Measurements from ENCODE around the gene S100A14. TPM values are rescaled to one million over a fixed set of nuclear protein-coding genes. Genes with fewer than 3 reads are reported as not detected.

The S100A14 gene
- total and polyA plus RNA-seq, 9 of the 15 experiments (the other 6 are each of a cell fraction or from before 2014, with no cell fraction given), result 0.10 to 0.64 (median 0.24) TPM; not detected in 3

DNA sequence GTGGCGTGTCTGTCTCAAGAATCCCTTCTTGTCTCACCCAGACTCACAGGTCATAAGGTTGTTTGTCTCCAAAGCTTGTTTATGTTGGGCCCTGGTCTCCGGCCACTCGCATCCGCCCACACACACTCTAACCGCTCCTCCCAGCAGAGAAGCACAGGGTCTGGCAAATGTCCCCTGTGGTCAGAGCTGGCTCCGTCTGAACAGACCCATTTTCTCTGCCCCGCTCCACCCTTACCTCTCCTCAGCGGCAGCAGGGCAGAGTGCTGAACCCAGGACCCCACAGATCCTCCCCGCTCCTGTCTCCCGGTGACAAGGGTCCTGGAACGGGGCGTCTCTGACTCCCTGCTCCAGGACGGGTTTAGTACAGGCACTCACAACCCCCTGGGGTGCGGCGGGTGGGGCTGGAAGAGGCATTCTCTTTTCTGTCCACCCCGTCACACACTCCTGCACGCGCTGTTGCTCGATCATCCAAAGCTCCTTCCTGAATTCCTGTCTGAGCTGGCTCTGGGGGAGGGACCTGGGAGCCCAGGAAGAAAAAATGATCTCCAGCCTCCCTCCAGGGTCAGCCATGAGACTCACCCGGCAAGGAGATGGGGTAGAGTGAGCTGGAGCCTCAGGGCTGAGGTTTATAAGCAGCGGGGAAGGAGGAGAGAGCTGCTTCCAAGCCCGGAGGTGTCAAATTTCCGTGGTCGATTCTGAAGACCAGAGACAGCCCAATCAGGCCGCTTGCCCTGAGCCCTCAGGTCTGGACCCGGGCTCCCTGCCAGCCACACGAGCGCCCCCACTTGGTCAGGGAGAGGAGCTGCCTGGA lies 11.0 kb upstream of the S100A14 start, which contains the start of gene S100A13 (continued):
- TF ChIP-seq, protein P1, sequence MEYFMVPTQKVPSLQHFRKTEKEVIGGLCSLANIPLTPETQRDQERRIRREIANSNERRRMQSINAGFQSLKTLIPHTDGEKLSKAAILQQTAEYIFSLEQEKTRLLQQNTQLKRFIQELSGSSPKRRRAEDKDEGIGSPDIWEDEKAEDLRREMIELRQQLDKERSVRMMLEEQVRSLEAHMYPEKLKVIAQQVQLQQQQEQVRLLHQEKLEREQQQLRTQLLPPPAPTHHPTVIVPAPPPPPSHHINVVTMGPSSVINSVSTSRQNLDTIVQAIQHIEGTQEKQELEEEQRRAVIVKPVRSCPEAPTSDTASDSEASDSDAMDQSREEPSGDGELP (CRISPR knock-in tag; IDR thresholded peaks at IDR 0.05; ENCODE audit: borderline replicate concordance), result peak; percentile 66; the same call in 1 of the 2 replicates
- no peak for TF ChIP-seq THAP7 (CRISPR knock-in tag; IDR thresholded peaks at IDR 0.05)
- TF ChIP-seq RCOR1 (IDR thresholded peaks at IDR 0.05; ENCODE audit: borderline replicate concordance in 1 of 2, low read depth in 2 of 2, low read length in 2 of 2), result peak; percentile 31 to 58; a peak in 3 of 4 replicates
- TF ChIP-seq NEUROD1 (IDR thresholded peaks at IDR 0.05; ENCODE audit: borderline replicate concordance, low read depth, low read length, partially characterized antibody), result peak; percentile 7
- TF ChIP-seq MYNN (IDR thresholded peaks at IDR 0.05), result peak; percentile 73; the same call in 1 of the 2 replicates
- TF ChIP-seq MYNN (CRISPR knock-in tag; IDR thresholded peaks at IDR 0.05), result no peak
- 0 out of 2 replicates have a peak, but pooled peaks have one; percentile 46 for TF ChIP-seq ZSCAN32 (CRISPR knock-in tag; IDR thresholded peaks at IDR 0.05)
- peak; percentile 22 for TF ChIP-seq RBM39 (optimal IDR thresholded peaks at IDR 0.05; ENCODE audit: low read depth, low read length)
- peak; percentile 62 for TF ChIP-seq TAF7 (tag; IDR thresholded peaks at IDR 0.05)
- TF ChIP-seq NR2F6 (CRISPR knock-in tag; IDR thresholded peaks at IDR 0.05), result no peak
- TF ChIP-seq NFE2 (IDR thresholded peaks at IDR 0.05; ENCODE audit: low read depth), result no peak
- no peak for TF ChIP-seq CREB5 (CRISPR knock-in tag; IDR thresholded peaks at IDR 0.05)
- peak; percentile 85 to 95 (median 89) for TF ChIP-seq CTCF (IDR thresholded peaks at IDR 0.05 in 2 of 3, conservative IDR thresholded peaks at IDR 0.05 in 1 of 3; ENCODE audit: insufficient read depth in 2 of 3, low read depth in 1 of 3, low read length in 3 of 3)
- no peak for TF ChIP-seq BHLHE40 (IDR thresholded peaks at IDR 0.05; ENCODE audit: low read length)
- peak; percentile 31; the same call in 1 of the 2 replicates for TF ChIP-seq EP300 (IDR thresholded peaks at IDR 0.05; ENCODE audit: low read length)
- TF ChIP-seq AFF1 (IDR thresholded peaks at IDR 0.05; ENCODE audit: low read depth in 1 of 2, partially characterized antibody in 2 of 2), result peak in 1 of 2 experiments; percentile 29
- TF ChIP-seq THRAP3 (IDR thresholded peaks at IDR 0.05; ENCODE audit: borderline replicate concordance), result no peak
- TF ChIP-seq CXXC5 (CRISPR knock-in tag; IDR thresholded peaks at IDR 0.05), result 0 out of 2 replicates have a peak, but pooled peaks have one; percentile 22

Measured in K562 (cell line).